Measurements from ENCODE around the gene TCF7L2.
A peak's percentile ranks its signal among the peaks of the same experiment; 100 is the strongest.
"Not testable (repeated sequence)": the region's sequence is repeated elsewhere in the genome, so short reads cannot be mapped to it uniquely, and the experiment has no call there.

The TCF7L2 gene

GRCh38 chr10:113093188-113094113 is 143.4 kb downstream of the TCF7L2 start:
- no peak for DNase-seq (ENCODE audit: low read depth in 2 of 2)

DNA sequence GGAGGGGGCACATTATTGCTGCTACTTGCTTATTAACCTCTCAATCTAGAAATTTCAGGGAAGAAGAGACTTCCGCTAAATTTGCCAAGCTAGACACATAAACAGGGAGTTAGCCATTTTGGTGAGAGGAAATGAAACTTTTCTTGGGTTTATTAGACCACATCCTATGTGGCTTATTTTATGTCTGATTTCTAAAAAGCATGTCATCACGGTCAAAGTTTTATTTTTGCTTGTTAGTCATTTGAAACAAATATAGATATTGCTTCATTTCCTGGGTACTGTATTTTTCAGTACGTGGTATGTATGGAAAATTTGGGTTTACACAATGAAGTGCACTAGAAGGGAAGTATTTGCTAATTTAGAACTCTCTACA is 144.1 kb downstream of the TCF7L2 start:
- no peak for DNase-seq (ENCODE audit: low read depth in 2 of 2)

- no peak for DNase-seq (ENCODE audit: low read depth in 2 of 2)
Observed at GRCh38 chr10:113095419-113096127, 145.5 kb downstream of the TCF7L2 start.

- DNase-seq (ENCODE audit: low read depth in 2 of 2), result no peak
Observed at GRCh38 chr10:113096128-113096996, 146.3 kb downstream of the TCF7L2 start.

DNA sequence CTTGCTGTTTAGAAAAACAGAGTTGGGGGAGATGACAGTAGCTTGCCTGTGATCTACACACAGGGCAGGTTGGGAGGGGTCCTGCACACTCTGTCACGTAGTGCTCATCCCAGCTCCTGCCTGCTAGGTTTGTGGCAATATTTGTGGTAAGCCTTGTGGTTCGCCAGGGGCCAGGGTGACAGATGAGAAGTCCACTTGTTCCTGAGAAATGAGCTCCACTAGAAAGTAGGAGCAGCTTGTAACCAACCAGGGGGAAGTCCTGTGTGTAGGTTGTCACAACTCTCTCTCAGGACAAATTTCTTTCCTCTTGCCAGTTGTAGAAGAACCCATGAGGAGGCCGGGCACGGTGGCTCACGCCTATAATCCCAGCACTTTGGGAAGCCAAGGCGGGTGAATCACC is 147.0 kb downstream of the TCF7L2 start:
- no peak for DNase-seq (ENCODE audit: low read depth in 2 of 2)

GRCh38 chr10:113099431-113100183 is 149.6 kb downstream of the TCF7L2 start:
- no peak for DNase-seq (ENCODE audit: low read depth in 2 of 2)

GRCh38 chr10:113100281-113100680 is 150.2 kb downstream of the TCF7L2 start:
- no peak for DNase-seq (ENCODE audit: low read depth in 2 of 2)

GRCh38 chr10:113103131-113103840 is 153.2 kb downstream of the TCF7L2 start:
- DNase-seq (ENCODE audit: low read depth in 2 of 2), result no peak

DNA sequence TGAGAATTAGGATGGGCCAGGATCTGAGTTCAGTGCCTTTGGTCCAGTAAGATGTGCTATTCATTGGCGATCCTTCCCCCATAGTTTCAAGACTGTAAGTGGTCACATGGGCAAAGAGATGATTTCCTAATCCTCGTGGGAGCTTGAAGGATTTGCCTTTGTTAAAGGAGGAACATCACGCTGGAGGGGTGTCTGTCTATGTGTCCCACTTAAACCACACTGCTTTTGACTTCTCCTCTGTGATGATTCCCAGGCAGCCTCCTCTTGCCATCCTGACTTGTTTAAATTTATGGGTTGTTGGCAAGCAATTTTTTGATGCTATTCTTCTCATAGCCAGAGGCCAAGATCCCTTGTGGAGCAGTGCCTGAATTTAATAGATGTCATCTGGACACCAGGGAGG is 154.0 kb downstream of the TCF7L2 start:
- DNase-seq (ENCODE audit: low read depth in 2 of 2), result no peak

- DNase-seq (ENCODE audit: low read depth in 2 of 2), result peak in 1 of 2 donors; percentile 3
Observed at GRCh38 chr10:113108194-113108835, 158.3 kb downstream of the TCF7L2 start.

- no peak for DNase-seq (ENCODE audit: low read depth in 2 of 2)
Observed at GRCh38 chr10:113108948-113109347, 158.9 kb downstream of the TCF7L2 start.

GRCh38 chr10:113109482-113109881 is 159.4 kb downstream of the TCF7L2 start:
- DNase-seq (ENCODE audit: low read depth in 2 of 2), result not testable (repeated sequence)

GRCh38 chr10:113111260-113111659 is 161.2 kb downstream of the TCF7L2 start:
- DNase-seq (ENCODE audit: low read depth in 2 of 2), result no peak

DNA sequence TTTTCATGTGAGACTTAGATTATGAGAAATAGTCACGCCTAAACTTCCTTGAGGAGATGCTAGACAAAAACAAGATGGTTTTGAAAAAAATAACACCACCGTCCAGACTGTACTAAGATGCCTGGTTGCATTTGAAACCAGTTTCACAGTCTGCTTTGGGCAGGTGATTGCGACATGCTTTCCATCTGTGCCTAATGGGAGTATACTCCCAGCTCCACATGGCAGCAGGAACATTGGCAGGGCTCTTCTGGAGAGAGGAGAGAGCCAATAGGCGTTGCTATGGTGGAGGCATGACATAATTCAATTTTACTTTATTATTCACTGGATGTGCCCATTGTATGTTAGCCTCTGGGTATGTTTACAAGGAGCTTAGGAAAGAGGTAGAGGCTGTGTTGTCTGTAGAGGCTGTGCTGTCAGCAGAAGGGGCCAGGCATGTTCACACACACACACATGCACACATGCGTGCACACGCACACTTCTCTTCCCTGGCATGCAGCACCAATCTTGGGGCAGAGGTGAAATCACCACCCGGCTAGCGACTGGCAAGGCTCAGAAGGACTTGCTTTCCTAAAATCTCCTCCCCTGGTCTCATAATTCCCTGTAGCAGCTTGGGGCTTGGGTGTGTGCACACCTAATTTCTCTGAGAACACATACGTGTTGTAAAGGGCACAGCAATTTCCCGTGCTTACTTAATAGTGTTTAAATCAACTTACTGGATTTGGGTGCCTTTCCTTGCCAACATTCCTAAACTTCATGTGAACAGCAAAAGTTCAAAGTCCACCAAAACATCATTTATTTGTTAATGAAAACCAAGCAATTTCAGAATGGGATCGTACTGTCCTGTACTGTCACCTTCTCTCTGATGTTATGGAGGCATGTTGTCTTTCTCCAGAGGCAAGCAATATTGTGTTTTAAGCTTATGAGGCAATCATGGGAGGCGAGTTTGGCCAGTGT is 162.1 kb downstream of the TCF7L2 start:
- DNase-seq (ENCODE audit: low read depth in 2 of 2), result no peak

GRCh38 chr10:113113241-113113640 is 163.2 kb downstream of the TCF7L2 start:
- DNase-seq (ENCODE audit: low read depth in 2 of 2), result no peak

DNA sequence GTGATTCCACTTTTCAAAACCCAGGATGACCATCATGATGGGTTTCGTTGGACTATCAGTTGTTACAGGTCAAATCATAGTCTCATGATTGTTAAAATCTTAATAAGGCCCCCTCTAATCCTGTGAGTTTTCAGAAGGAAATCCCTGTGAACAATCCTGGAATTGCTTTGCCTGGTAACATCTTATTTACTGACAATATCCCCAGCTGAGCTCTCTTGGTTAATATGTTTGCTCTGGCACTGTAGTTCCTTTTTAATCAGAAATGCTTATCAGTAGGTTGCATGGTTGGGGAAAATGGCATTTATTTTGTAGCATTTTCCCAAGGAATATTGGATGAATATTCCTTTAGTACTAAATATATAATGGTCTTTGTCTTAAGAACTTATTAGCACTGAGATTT is 163.9 kb downstream of the TCF7L2 start:
- DNase-seq (ENCODE audit: low read depth in 2 of 2), result no peak

DNA sequence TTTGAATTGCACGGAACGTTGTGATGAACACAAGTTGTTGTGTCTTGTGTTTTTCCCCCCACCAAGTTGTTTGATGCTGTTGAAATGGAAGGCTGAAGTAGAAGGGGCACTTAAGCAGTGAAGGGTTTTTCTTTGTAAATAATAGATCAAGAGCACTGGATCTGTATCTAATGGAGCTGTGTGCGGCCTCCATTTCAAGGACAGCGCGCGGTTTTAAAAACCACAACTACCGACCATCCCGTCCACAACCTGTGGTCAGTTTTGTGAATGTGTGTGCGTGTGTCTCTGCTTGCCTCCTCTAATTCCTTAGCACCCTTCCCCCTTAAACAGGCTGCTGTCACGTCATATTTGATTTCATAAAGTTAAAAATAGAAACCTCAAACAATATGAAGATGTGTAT is 165.5 kb downstream of the TCF7L2 start:
- no peak for DNase-seq (ENCODE audit: low read depth in 2 of 2)

DNA sequence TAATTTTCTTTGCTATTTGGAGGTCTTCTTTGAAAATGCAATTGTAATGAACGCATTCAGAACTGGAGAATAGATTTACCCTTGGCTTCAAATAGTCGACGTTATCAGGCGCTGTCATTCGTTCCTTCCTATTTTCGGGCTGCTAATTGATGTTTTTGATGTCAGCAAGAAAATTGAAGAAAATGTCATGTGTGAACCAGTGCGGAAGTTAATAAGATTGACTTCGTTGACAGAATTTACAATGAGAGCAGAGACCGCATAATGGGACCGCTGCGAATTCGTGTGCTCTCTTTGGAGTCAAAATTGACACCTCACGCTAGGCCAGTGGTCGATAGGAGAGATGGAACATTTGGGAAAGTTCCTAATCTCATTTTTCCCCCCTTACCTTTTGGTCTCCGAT is 168.8 kb downstream of the TCF7L2 start:
- no peak for DNase-seq (ENCODE audit: low read depth in 2 of 2)

DNA sequence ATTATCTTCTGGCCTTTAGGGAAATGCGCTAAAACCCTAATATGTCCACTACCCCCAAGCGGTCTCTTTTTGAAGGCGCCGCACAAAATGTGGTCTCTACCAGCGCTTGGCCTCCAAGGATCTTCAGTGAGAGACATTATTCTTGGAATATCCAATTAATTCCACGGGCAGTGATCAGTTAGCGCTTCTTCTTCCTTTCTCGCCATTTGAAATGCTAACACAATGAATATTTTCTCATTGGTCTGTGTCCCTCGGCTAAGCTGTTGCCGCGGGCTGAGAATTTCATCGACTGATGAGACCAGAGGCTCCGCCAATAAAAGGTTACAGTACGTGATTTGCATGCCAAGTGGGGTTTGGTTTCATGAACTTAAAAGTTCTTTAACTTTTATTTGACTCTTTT is 169.8 kb downstream of the TCF7L2 start:
- DNase-seq (ENCODE audit: low read depth in 2 of 2), result no peak
